Endothelial cell of hepatic sinusoid (primary cell): Measurements from ENCODE around the gene VPREB3.
"Not testable (repeated sequence)": the region's sequence is repeated elsewhere in the genome, so short reads cannot be mapped to it uniquely, and the experiment has no call there.

ENCODE experiments used
- in situ Hi-C: cut with HindIII; loops from 2 replicates; pipeline ENCODE4 v1.10.0; 2017; ENCODE audit warnings: low sequenced_read_pairs

Gene VPREB3

GRCh38 chr22:23745791-23746190, 8.4 kb downstream of the VPREB3 start:
- in situ Hi-C loops, result no loop called here

- in situ Hi-C loops, result no loop called here
Measured at GRCh38 chr22:23744485-23744884, 9.7 kb downstream of the VPREB3 start.

GRCh38 chr22:23744001-23744400, 10.2 kb downstream of the VPREB3 start:
- in situ Hi-C loops, result no loop called here

- in situ Hi-C loops, result no loop called here
Measured at GRCh38 chr22:23743303-23743705, 10.9 kb downstream of the VPREB3 start.

- in situ Hi-C loops, result no loop called here
Measured at GRCh38 chr22:23742505-23743264, 11.5 kb downstream of the VPREB3 start.

- in situ Hi-C loops, result no loop called here
Measured at GRCh38 chr22:23737696-23738095, 16.5 kb downstream of the VPREB3 start.

GRCh38 chr22:23728108-23728507, 26.1 kb downstream of the VPREB3 start:
- in situ Hi-C loops, result not testable (repeated sequence)

GRCh38 chr22:23722724-23723123, 31.5 kb downstream of the VPREB3 start:
- in situ Hi-C loops, result no loop called here

- in situ Hi-C loops, result no loop called here
Measured at GRCh38 chr22:23722160-23722559, 32.1 kb downstream of the VPREB3 start.

GRCh38 chr22:23720855-23721254, 33.4 kb downstream of the VPREB3 start:
- in situ Hi-C loops, result no loop called here

- in situ Hi-C loops, result no loop called here
Measured at GRCh38 chr22:23718371-23719165, 35.7 kb downstream of the VPREB3 start.

GRCh38 chr22:23716811-23717801, 37.1 kb downstream of the VPREB3 start:
- in situ Hi-C loops, result no loop called here

GRCh38 chr22:23715806-23716375, 38.3 kb downstream of the VPREB3 start:
- in situ Hi-C loops, result no loop called here

GRCh38 chr22:23714596-23715578, 39.3 kb downstream of the VPREB3 start:
- in situ Hi-C loops, result no loop called here

GRCh38 chr22:23713696-23714595, 40.3 kb downstream of the VPREB3 start:
- in situ Hi-C loops, result no loop called here

GRCh38 chr22:23712256-23712655, 42.0 kb downstream of the VPREB3 start:
- in situ Hi-C loops, result no loop called here

GRCh38 chr22:23709107-23709506, 45.1 kb downstream of the VPREB3 start:
- in situ Hi-C loops, result no loop called here

GRCh38 chr22:23708270-23708669, 46.0 kb downstream of the VPREB3 start:
- in situ Hi-C loops, result no loop called here
